GM12878 (cell line): ENCODE data around the gene HTR3E. TPM values are rescaled to one million over a fixed set of nuclear protein-coding genes. Genes with fewer than 3 reads are reported as not detected.

Source experiments
- BCL11A ChIP-seq: IDR thresholded peaks from 2 replicates; pipeline ENCODE4 v1.6.1; 2011; ENCODE audit warnings: low read depth, low read length
- CBX5 ChIP-seq: sonication (generic); IDR thresholded peaks from 2 replicates; pipeline ENCODE4 v1.6.1; 2016; ENCODE audit warnings: low read depth, moderate library complexity, mild to moderate bottlenecking, inconsistent platforms
- CREB1 ChIP-seq: IDR thresholded peaks from 2 replicates; pipeline ENCODE4 v1.6.1; 2012; ENCODE audit warnings: low read depth, mild to moderate bottlenecking, inconsistent platforms
- ESRRA ChIP-seq: IDR thresholded peaks from 2 replicates; pipeline ENCODE4 v1.6.1; 2012; ENCODE audit warnings: mild to moderate bottlenecking, low read length, improper control_type of control experiment
- IKZF2 ChIP-seq, 2 experiments: fragments of 450-650 bp; IDR thresholded peaks; 2 replicates each; pipeline ENCODE4 v1.6.1; 2017; ENCODE audit warnings: mild to moderate bottlenecking in 2 of 2, moderate library complexity in 2 of 2
- JUNB ChIP-seq: IDR thresholded peaks from 2 replicates; pipeline ENCODE4 v1.6.1; 2016; ENCODE audit warnings: antibody characterized with exemption, mild to moderate bottlenecking
- JUND ChIP-seq: IDR thresholded peaks from 2 replicates; pipeline ENCODE4 v1.6.1; 2012; ENCODE audit warnings: low read depth, mild to moderate bottlenecking, low read length, improper control_type of control experiment, moderate library complexity
- NFIC ChIP-seq: IDR thresholded peaks from 2 replicates; pipeline ENCODE4 v1.6.1; 2012; ENCODE audit warnings: low read depth, mild to moderate bottlenecking, inconsistent platforms, low read length, moderate library complexity
- POU2F2 ChIP-seq: IDR thresholded peaks from 3 replicates; pipeline ENCODE4 v1.6.1; 2011; ENCODE audit warnings: low read depth, mild to moderate bottlenecking, low read length, borderline replicate concordance
- RUNX3 ChIP-seq: IDR thresholded peaks from 2 replicates; pipeline ENCODE4 v1.6.1; 2012; ENCODE audit warnings: low read length, inconsistent platforms
- SIX5 ChIP-seq: IDR thresholded peaks from 2 replicates; pipeline ENCODE4 v1.6.1; 2011; ENCODE audit warnings: mild to moderate bottlenecking, low read depth, low read length, moderate library complexity; ENCODE audit not compliant: severe bottlenecking
- SMARCA5 ChIP-seq: fragments of 450-650 bp; IDR thresholded peaks from 2 replicates; pipeline ENCODE4 v1.6.1; 2017; ENCODE audit warnings: mild to moderate bottlenecking
- STAT1 ChIP-seq: fragments of 450-650 bp; conservative IDR thresholded peaks from 2 replicates; pipeline ENCODE4 v1.6.1; 2014; ENCODE audit warnings: antibody characterized with exemption, mild to moderate bottlenecking
- STAT3 ChIP-seq: IDR thresholded peaks from 2 replicates; pipeline ENCODE4 v1.6.1; 2011; ENCODE audit warnings: low read depth, low read length, improper control_type of control experiment
- TCF3 ChIP-seq: IDR thresholded peaks from 2 replicates; pipeline ENCODE4 v1.6.1; 2012; ENCODE audit warnings: low read depth, mild to moderate bottlenecking, low read length, borderline replicate concordance; ENCODE audit not compliant: insufficient read depth
- ZSCAN29 ChIP-seq: fragments of 450-650 bp; IDR thresholded peaks from 2 replicates; pipeline ENCODE4 v1.6.1; 2017; ENCODE audit warnings: mild to moderate bottlenecking, moderate library complexity
- polyA plus RNA-seq, 11 experiments: library from polyadenylated mRNA; depleted of rRNA in 4 of 11; unstranded in 6 of 11; stranded (reverse) in 5 of 11; fragments of >200 nt; fragmentation: Nextera tagmentation in 4 of 11; fragmentation: Illumina TruSeq in 1 of 11; extraction: Ambion mirVana in 4 of 11; extraction: Trizol in 1 of 11; gene quantifications; 1 replicate in 1 of 11; 2 replicates in 10 of 11; pipeline versions ENCODE4 v1.2.1 to v1.2.3, GENCODE V29; 2011 to 2016; ENCODE audit warnings: inconsistent platforms in 2 of 11, missing spikeins in 2 of 11, low read depth in 1 of 11
- total RNA-seq, 4 experiments: library from RNA; depleted of rRNA in 3 of 4; stranded (reverse); fragments of >200 nt in 3 of 4; fragmentation: Illumina TruSeq in 1 of 4; extraction: Trizol in 1 of 4; gene quantifications; 2 replicates each; pipeline versions ENCODE4 v1.2.1 to v1.2.3, GENCODE V29; 2013 to 2021
- TF ChIP-seq, protein P1 (sequence below): fragments of 450-650 bp; formaldehyde crosslinking; IDR thresholded peaks from 2 replicates; pipeline ENCODE4 v1.5.0; 2022; ENCODE audit warnings: mild to moderate bottlenecking, missing genetic modification characterization
- TF ChIP-seq, protein P2 (sequence below): IDR thresholded peaks from 2 replicates; pipeline ENCODE4 v1.6.1; 2012; ENCODE audit warnings: improper control_type of control experiment, low read depth, low read length; ENCODE audit not compliant: insufficient replicate concordance
- TF ChIP-seq, protein P3 (sequence below): fragments of 450-650 bp; IDR thresholded peaks from 2 replicates; pipeline ENCODE4 v1.6.1; 2017; ENCODE audit warnings: mild to moderate bottlenecking, low read depth, inconsistent platforms; ENCODE audit not compliant: poor library complexity, severe bottlenecking

The HTR3E gene
- total and polyA plus RNA-seq, 10 of the 15 experiments (the other 5 are each of a cell fraction or from before 2014, with no cell fraction given): not detected

DNA sequence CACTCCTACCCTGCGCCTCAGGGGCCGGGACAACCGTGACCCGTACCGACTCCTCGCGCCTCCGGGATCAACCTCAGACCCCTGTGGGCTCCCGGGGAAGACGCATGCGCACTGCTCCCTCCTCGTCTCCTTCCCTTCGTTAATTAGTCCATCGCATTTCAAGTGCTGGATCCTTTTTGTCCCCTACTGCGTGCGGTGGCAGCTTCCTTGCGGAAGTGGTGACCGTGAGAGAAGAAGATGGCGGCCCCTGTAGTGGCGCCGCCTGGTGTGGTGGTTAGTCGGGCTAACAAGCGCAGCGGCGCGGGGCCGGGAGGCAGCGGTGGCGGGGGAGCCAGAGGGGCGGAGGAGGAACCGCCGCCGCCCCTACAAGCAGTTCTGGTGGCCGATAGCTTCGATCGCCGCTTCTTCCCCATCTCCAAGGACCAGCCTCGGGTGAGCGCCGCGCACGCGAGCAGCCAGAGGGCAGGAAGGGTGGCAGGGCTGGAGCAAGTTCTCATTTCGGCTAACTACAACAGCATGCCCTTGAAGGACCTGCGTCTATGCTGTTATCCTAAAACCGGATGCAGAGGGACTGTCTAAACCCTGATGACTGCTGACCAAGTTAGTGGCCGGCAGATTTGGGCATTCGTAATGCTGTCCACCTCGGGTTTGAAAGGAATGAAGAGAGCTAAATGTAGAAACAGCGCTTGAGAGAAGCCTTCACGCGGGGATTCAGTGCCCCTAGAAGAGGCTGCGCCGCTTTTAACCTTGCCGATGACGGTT is 38.5 kb downstream of the HTR3E start, which contains the start of gene EIF2B5 (continued):
- TF ChIP-seq, protein P1, sequence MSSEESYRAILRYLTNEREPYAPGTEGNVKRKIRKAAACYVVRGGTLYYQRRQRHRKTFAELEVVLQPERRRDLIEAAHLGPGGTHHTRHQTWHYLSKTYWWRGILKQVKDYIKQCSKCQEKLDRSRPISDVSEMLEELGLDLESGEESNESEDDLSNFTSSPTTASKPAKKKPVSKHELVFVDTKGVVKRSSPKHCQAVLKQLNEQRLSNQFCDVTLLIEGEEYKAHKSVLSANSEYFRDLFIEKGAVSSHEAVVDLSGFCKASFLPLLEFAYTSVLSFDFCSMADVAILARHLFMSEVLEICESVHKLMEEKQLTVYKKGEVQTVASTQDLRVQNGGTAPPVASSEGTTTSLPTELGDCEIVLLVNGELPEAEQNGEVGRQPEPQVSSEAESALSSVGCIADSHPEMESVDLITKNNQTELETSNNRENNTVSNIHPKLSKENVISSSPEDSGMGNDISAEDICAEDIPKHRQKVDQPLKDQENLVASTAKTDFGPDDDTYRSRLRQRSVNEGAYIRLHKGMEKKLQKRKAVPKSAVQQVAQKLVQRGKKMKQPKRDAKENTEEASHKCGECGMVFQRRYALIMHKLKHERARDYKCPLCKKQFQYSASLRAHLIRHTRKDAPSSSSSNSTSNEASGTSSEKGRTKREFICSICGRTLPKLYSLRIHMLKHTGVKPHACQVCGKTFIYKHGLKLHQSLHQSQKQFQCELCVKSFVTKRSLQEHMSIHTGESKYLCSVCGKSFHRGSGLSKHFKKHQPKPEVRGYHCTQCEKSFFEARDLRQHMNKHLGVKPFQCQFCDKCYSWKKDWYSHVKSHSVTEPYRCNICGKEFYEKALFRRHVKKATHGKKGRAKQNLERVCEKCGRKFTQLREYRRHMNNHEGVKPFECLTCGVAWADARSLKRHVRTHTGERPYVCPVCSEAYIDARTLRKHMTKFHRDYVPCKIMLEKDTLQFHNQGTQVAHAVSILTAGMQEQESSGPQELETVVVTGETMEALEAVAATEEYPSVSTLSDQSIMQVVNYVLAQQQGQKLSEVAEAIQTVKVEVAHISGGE: no peak
- peak; percentile 84; the same call in 2 of the 3 replicates for TF ChIP-seq POU2F2
- no peak for TF ChIP-seq CBX5
- TF ChIP-seq IKZF2 (IDR thresholded peaks at IDR 0.05): peak; percentile 76
- 0 out of 2 replicates have a peak, but pooled peaks have one; percentile 60 for TF ChIP-seq STAT1
- TF ChIP-seq STAT3: 0 out of 2 replicates have a peak, but pooled peaks have one; percentile 70
- 0 out of 2 replicates have a peak, but pooled peaks have one; percentile 38 for TF ChIP-seq JUND
- TF ChIP-seq SMARCA5: peak; percentile 41; the same call in 1 of the 2 replicates
- TF ChIP-seq, protein P2, sequence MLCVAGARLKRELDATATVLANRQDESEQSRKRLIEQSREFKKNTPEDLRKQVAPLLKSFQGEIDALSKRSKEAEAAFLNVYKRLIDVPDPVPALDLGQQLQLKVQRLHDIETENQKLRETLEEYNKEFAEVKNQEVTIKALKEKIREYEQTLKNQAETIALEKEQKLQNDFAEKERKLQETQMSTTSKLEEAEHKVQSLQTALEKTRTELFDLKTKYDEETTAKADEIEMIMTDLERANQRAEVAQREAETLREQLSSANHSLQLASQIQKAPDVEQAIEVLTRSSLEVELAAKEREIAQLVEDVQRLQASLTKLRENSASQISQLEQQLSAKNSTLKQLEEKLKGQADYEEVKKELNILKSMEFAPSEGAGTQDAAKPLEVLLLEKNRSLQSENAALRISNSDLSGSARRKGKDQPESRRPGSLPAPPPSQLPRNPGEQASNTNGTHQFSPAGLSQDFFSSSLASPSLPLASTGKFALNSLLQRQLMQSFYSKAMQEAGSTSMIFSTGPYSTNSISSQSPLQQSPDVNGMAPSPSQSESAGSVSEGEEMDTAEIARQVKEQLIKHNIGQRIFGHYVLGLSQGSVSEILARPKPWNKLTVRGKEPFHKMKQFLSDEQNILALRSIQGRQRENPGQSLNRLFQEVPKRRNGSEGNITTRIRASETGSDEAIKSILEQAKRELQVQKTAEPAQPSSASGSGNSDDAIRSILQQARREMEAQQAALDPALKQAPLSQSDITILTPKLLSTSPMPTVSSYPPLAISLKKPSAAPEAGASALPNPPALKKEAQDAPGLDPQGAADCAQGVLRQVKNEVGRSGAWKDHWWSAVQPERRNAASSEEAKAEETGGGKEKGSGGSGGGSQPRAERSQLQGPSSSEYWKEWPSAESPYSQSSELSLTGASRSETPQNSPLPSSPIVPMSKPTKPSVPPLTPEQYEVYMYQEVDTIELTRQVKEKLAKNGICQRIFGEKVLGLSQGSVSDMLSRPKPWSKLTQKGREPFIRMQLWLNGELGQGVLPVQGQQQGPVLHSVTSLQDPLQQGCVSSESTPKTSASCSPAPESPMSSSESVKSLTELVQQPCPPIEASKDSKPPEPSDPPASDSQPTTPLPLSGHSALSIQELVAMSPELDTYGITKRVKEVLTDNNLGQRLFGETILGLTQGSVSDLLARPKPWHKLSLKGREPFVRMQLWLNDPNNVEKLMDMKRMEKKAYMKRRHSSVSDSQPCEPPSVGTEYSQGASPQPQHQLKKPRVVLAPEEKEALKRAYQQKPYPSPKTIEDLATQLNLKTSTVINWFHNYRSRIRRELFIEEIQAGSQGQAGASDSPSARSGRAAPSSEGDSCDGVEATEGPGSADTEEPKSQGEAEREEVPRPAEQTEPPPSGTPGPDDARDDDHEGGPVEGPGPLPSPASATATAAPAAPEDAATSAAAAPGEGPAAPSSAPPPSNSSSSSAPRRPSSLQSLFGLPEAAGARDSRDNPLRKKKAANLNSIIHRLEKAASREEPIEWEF: no peak
- TF ChIP-seq JUNB: no peak
- TF ChIP-seq NFIC: no peak
- peak; percentile 89 for TF ChIP-seq ZSCAN29
- peak; percentile 45; the same call in 1 of the 2 replicates for TF ChIP-seq BCL11A
- TF ChIP-seq ESRRA: no peak
- peak; percentile 95 for TF ChIP-seq RUNX3
- peak; percentile 60 for TF ChIP-seq SIX5
- TF ChIP-seq, protein P3, sequence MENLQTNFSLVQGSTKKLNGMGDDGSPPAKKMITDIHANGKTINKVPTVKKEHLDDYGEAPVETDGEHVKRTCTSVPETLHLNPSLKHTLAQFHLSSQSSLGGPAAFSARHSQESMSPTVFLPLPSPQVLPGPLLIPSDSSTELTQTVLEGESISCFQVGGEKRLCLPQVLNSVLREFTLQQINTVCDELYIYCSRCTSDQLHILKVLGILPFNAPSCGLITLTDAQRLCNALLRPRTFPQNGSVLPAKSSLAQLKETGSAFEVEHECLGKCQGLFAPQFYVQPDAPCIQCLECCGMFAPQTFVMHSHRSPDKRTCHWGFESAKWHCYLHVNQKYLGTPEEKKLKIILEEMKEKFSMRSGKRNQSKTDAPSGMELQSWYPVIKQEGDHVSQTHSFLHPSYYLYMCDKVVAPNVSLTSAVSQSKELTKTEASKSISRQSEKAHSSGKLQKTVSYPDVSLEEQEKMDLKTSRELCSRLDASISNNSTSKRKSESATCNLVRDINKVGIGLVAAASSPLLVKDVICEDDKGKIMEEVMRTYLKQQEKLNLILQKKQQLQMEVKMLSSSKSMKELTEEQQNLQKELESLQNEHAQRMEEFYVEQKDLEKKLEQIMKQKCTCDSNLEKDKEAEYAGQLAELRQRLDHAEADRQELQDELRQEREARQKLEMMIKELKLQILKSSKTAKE: no peak
- TF ChIP-seq CREB1: peak; percentile 79
- TF ChIP-seq TCF3: no peak
